NCI-H128 (cell line): ENCODE measurements around the gene MAN2A1.

Experiments
- DNase-seq: peaks from one replicate; lab custom pipeline; 2025; ENCODE audit not compliant: unreplicated experiment; lab: John Stamatoyannopoulos, UW

Gene MAN2A1

GRCh38 chr5:109689740-109690241 is at the start of gene MAN2A1:
Gene MAN2A1, plus strand, starts transcription at chr5:109689927. Its CDS starts 491 bp downstream, at chr5:109690418.
- no peak for DNase-seq

GRCh38 chr5:109640976-109641375 is 48.8 kb upstream of the MAN2A1 start:
- no peak for DNase-seq

GRCh38 chr5:109643791-109644350 is 45.9 kb upstream of the MAN2A1 start:
- no peak for DNase-seq

GRCh38 chr5:109644829-109645228 is 44.9 kb upstream of the MAN2A1 start:
- no peak for DNase-seq

- peak; percentile 41 for DNase-seq
Observed at GRCh38 chr5:109645707-109646192, 44.0 kb upstream of the MAN2A1 start.

GRCh38 chr5:109649318-109649717 is 40.4 kb upstream of the MAN2A1 start:
- no peak for DNase-seq

- no peak for DNase-seq
Observed at GRCh38 chr5:109650493-109650892, 39.2 kb upstream of the MAN2A1 start.

- DNase-seq = no peak
Observed at GRCh38 chr5:109652096-109652495, 37.6 kb upstream of the MAN2A1 start.

GRCh38 chr5:109653042-109653441 is 36.7 kb upstream of the MAN2A1 start:
- DNase-seq = no peak

GRCh38 chr5:109653561-109654239 is 36.0 kb upstream of the MAN2A1 start:
- no peak for DNase-seq

- DNase-seq = no peak
Observed at GRCh38 chr5:109654455-109654854, 35.3 kb upstream of the MAN2A1 start.

- DNase-seq = no peak
Observed at GRCh38 chr5:109655841-109656240, 33.9 kb upstream of the MAN2A1 start.

- no peak for DNase-seq
Observed at GRCh38 chr5:109656829-109657228, 32.9 kb upstream of the MAN2A1 start.

GRCh38 chr5:109659901-109660300 is 29.8 kb upstream of the MAN2A1 start:
- no peak for DNase-seq

- no peak for DNase-seq
Observed at GRCh38 chr5:109660301-109660700, 29.4 kb upstream of the MAN2A1 start.

GRCh38 chr5:109668237-109668636 is 21.5 kb upstream of the MAN2A1 start:
- DNase-seq = no peak

- DNase-seq = no peak
Observed at GRCh38 chr5:109668668-109669422, 20.9 kb upstream of the MAN2A1 start.

- no peak for DNase-seq
Observed at GRCh38 chr5:109669991-109670706, 19.6 kb upstream of the MAN2A1 start.

- no peak for DNase-seq
Observed at GRCh38 chr5:109671136-109671535, 18.6 kb upstream of the MAN2A1 start.

- no peak for DNase-seq
Observed at GRCh38 chr5:109674596-109674995, 15.1 kb upstream of the MAN2A1 start.

GRCh38 chr5:109676920-109677319 is 12.8 kb upstream of the MAN2A1 start:
- DNase-seq = no peak
